ENCODE measurements around the gene MYO7A.

MYO7A gene

DNA sequence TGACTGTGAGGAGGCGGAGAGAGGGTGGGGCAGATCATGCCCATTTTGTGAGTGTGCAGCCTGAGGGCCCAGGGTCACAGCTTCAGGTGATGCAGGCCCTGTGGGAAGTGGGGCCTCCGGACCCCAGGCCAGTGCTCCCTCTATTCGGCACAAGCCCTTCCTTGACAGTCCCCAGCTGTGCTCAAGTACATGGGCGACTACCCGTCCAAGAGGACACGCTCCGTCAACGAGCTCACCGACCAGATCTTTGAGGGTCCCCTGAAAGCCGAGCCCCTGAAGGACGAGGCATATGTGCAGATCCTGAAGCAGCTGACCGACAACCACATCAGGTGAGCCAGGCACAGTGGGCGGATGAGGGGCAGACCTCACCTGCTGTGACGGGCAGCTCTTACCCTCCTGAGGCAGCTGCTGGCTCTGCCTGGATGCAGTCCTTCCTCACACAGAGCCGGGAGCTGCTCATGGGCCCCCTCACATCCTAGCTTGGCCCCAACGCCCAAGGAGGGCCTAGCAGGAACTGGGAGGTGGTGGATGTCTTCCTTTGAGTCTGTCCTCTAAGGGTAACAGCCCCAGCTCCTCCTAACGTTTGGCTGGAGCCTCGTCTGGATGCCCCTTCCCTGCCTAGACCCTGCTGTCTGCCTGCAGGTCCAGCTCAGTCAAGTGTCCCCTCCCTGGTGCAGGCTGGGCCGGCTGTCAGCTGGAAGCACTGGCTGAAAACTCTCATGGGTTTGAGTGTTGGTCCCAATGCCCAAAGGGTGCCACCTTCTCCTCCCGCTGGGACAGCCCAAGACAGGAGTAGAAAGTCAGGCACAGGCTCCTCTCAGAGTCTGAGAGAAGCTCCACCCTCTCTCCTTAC, 76.1 kb downstream of the MYO7A start:
- no peak for DNase-seq

DNA sequence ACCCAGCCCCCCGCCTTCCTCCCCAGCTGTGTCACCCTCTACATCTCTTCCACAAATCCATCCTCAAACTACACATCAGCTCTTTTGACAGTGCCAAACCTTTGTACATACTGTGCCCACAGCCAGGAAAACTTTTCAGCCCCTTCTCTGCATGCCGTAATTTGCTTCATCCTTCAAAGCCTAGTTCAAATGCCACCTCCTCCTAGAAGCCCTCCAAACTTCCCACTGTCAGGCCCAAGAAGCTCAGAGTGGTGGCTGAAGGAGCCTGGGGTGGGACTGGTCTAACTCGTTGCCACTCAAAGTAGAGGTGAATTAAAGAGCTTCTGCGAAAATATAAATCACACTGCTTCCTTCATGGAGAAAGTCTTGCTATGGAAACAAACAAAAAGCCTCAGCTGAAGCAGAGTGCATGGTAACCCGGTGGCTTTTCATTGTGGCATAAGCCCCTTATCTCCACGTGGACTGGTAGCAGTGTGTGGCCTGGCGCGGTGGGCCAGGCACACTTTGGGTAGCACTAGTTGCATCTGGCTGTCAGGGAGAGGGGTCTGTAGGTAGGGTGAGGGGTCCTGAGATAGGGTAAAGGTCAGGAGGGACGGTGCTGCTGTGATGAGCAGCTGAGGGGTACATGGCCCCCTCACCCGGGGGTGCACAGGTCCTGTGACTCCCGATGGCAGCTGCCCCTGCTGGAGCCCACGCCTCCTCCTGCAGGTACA, 76.9 kb downstream of the MYO7A start:
- DNase-seq: no peak

DNA sequence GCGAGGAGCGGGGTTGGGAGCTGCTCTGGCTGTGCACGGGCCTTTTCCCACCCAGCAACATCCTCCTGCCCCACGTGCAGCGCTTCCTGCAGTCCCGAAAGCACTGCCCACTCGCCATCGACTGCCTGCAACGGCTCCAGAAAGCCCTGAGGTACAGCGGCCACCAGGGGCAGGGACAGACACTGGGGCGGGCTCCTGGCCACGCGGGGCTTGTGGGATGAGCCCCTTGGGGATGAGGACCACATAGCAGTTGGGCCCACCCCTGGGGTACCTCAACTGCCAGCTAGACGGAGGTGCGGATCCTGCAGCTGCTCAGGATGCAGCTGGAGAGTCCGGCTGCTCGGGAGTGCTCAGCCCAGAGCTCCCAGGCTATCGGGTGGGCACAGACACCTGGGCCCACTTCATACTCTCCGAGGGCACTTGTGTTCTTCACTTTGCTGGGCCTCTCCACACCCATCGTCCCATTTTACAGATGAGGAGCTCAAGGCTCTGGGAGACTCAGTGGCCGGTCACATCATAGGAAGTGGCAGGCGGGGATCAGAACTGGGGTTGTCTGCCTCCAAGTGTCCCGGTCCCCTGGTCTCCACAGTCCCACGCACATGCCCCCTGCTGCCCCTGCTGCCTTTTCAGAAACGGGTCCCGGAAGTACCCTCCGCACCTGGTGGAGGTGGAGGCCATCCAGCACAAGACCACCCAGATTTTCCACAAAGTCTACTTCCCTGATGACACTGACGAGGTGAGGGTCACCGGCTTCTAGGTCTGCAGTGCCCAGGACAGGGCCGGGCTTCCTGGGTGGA, 77.6 kb downstream of the MYO7A start:
- no peak for DNase-seq

DNA sequence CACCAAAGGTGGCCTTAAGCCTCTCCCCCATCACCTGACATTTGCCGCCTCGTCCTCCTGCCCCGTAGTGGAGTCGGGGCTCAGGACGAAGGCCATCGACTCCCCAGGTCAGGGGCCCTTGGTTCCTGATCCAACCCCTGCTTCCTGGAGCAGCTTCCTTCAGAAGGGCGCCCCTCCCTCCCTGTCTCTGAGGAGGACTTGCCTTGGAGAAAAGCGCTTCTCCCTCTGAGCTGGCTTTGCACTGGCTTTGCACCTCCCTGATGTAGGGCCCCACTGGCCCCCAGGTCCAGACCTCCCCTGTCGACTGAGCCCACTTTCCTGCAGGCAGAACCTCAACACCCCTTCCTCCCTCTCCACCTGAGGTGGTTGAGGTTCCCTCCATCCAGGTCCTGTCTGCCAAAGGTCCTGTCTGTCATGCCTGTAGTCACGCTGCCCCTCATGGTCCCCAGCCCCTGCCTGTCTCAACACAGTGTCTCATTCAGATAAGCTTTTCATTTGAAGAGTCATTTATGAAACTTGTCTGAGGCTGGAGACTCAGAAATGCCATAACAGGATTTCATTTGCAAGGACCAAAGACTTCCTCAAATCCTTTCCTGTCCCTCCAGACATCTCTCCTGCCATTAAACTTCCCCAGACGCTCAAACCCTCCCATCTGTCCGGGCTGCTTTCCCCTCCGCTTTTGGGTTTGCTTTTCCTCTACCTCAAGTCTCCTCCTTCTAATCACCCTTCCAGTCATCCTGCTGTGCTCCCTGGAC, 78.4 kb downstream of the MYO7A start:
- DNase-seq: no peak

DNA sequence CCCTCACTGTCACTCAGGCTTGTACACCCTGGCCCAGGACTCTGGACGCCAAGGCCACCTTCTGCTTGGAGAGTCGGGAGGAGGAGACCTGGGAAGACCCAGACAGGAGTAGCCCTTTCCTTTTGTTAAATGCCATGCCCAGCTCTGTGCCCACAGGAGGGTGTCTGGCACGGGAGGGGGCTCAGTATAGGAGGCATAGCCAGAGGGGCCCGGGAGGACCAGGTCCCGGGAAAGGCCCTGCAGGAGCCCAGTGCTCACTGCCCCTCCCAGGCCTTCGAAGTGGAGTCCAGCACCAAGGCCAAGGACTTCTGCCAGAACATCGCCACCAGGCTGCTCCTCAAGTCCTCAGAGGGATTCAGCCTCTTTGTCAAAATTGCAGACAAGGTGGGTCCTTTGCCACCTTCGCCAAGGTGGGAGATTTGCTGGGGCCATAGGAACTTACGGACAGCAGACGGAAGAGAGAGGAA, 79.0 kb downstream of the MYO7A start:
- DNase-seq: no peak

DNA sequence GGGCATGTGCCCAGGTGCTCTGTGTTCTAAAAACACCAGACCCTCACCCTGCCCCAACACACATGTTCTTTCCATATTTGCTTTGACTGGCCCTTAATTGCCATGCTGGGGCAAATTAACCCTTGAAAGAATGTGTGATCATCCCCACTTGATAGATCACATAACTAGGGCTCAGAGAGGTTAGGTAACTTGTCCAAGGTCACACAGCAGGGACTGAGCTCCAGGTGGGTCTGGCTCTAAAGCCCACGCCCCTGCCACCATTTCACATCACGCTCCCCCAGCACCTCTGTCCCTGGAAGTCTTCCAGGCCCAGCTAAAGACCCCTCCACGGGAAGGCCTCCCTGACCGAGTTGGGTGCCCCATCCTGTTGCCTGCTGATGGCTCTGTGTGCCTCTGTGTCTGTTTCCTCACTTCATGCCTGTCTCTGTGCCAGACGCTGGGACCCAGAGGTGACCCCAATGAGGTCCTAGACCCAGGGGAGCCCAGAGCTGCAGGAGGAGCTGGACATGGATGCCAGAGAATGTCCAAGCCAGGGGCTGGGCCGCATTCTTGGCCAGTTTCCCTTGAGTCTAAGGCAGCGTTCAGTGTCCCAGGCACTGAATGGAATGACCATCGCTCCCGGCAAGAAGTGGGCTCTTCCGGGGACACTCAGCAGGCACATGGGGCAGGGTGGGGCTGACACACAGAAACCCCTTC, 79.7 kb downstream of the MYO7A start:
- DNase-seq: no peak

DNA sequence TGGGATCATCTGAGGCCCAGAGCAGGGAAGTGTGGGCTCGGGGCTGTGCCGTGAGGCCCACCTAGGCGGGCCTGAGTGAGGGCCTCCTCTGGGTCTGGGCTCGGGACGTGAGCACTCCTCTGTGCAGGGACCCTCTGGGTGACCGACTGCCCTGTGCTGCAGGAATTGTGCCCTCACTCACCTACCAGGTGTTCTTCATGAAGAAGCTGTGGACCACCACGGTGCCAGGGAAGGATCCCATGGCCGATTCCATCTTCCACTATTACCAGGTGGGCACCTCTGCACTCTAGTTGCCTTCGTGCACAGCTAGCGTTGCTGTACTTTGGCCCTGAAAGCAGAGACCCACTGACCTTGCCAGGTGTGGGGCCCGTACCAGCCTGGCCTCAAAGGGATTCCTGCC, 80.5 kb downstream of the MYO7A start:
- no peak for DNase-seq

DNA sequence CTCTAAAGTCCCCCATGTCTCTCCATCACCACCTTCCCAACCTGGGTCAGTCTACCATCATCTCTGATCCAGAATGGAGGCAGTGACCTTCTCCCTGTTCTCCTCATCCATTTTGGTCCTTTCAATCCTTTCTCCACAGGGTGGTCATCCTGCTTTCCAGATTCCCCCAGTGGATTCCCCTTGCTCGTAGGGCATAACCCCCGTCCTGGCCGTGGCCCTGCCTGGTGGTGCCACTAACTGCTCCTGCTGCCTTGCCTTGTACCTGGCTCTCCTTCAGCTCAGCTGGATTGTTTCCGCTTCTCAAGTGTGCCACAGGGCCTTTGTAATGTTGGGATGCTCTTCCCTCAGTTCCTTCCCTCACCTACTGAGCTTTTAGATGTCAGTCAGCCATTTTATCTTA, 81.6 kb downstream of the MYO7A start:
- DNase-seq: no peak

DNA sequence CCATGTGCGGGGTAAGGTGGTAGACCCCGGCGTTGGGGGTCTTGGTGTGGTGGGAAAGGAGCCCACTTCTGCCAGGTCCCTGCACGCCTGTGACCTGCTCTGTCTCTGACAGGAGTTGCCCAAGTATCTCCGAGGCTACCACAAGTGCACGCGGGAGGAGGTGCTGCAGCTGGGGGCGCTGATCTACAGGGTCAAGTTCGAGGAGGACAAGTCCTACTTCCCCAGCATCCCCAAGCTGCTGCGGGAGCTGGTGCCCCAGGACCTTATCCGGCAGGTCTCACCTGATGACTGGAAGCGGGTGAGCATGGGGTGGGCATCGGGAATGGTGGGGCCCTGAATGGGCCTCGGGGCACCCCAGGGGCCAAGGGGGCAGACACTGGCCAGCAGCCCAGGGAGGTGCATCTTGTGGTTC, 83.0 kb downstream of the MYO7A start:
- DNase-seq: no peak

DNA sequence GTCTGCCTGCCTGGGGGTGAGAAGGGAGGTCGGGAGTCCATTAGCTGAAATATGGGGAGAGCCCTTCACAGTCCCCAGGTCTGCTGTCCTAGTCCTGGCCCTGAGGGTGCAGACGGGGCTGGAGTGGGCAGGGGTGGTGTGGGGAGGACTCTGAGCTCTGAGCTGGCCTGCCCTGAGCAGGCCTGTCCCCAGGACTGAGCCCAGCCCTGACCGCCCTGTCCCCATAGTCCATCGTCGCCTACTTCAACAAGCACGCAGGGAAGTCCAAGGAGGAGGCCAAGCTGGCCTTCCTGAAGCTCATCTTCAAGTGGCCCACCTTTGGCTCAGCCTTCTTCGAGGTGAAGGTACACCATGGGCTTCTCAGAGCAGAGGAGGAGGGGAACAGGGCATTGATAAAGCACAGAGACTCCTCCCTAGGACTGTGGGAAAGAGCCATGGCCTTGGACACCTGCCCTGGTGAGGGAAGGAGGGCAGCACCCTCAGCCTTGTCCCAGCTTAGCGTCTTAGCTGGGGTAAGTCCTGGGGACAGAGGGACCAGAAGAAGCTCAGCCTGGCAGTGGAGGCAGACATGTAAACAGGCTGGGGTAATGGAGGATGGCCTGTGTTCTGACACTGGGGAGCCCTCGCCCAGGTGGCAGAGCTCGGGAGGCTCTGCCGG, 83.7 kb downstream of the MYO7A start:
- no peak for DNase-seq

DNA sequence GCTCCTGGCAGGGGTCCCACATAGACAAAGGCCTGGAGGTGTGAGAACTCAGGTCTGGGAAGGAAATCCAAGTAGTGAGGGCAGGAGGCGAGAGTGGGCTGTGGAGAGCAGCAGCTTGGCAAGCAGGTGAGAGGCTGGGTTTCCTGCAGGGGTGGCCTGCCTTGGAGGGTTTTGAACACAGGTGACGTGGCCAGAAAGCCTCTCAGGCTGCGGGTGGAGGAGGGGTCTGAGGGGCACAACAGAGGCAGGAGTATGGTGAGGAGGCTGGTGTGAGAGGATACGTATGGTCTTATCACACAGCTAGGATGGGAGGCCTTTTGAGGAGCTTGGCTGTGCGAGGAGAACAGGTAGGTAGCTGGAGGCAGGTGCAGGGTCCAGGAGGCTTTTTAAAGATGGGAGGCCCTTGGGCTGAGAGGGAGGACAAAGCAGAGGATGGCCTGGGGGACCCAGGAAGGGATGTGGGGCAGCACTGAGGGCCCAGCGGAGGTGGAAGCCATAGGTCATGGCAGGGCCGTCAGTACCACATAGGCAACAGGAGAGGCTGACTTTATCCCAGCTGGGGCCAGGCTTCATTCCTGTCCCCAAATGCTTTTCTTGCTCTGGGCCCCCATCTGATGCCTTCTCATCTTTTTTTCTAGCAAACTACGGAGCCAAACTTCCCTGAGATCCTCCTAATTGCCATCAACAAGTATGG, 84.4 kb downstream of the MYO7A start:
- DNase-seq: no peak

DNA sequence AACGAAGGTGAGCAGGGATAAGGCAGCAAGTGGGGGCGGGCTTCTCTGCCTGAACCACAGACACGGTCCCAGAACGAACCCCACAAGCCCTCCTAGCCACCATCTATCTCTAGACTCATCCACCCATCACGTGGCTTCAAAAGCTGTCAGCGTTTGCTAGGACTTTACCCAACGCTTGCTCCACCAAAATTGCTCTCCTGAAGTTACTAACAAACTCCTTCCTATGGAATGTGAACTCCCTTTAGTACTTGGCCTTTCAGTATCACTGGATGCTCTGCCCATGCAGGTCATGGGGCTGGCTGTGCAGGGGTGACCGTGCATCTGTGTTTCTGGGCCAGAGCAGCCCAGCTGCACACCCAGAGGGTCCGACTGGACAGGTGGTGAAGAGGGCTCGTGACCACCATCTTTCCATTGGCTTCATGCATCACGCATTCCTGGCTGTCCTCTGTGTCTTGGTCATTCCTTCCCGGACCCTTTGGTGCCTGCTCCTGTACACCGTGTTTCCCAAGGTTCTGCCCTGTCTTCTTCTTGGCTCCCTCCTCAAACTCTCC, 85.1 kb downstream of the MYO7A start:
- DNase-seq: no peak

DNA sequence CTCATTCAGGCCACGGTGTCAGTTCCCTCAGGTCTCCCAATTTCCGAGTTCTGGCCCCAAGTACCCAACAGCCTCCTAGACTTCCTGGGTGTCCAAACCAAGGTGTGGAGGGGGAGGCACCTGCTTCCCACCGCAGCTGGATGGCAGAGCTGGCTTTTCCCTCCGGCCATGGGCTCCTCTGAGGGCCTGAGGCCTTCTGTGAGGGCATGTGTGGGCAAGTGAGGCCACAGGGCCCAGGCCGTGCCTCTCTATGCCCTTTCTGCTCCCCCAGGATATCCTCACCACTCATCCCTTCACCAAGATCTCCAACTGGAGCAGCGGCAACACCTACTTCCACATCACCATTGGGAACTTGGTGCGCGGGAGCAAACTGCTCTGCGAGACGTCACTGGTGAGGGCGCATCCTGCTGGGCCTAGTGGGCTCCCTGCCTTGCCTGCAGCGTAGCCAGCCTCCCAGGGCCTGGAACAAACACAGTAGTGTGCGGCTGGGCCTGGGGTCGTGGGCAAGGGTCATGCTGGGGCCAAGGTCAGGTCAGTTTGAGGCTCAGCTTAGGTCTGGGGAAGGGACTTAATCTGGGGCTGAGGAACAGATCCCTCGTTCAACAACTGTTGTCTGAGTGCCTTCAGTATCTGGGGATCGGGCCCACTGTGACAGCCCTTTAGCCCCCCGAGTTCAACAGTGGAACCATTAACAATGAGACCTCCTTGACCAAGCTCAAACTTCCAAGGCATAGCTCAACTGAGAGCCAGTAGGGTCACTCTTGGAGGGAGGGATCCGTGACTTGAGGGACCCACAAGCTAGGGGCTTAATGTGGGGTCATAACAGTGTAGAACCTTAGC, 85.8 kb downstream of the MYO7A start:
- DNase-seq: no peak

DNA sequence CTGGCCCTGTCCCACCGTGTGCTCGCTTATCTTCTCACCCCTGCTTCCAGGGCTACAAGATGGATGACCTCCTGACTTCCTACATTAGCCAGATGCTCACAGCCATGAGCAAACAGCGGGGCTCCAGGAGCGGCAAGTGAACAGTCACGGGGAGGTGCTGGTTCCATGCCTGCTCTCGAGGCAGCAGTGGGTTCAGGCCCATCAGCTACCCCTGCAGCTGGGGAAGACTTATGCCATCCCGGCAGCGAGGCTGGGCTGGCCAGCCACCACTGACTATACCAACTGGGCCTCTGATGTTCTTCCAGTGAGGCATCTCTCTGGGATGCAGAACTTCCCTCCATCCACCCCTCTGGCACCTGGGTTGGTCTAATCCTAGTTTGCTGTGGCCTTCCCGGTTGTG, 86.5 kb downstream of the MYO7A start:
- DNase-seq: no peak

DNA sequence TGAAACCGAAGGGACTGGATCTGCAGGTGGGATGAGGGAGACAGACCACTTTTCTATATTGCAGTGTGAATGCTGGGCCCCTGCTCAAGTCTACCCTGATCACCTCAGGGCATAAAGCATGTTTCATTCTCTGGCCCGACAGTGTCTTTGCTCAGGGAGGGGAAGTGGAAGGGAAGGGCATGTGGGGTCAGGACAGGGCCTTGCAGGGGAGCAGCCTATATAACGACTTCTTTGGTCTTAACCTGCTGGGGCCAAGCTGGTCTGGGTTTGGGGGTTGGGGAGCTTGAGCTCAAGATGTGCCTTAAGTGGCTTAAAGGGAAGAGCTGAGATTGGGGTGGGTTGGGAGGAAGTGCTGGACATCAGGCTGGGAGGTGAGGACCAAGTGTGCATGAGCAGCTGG, 87.1 kb downstream of the MYO7A start:
- no peak for DNase-seq

DNA sequence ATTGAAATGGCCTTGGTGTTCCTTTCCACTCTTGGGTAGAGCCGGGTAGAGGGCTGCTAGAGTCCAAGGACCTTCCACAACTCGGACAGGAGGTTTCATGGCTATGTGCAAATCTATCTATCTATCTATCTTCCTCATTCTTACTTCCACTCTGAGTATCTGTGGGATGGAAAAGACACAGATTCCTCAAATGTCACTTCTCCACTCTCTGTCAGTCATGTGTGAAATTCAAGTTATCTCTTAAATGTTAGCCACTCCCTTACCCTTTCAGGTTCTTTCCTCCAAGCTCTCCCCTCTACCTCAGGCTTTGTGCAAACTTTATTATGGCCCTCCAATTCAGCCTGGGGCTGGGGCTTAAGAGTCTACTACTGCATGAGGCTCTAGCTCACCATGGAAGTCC, 89.1 kb downstream of the MYO7A start:
- DNase-seq: no peak

DNA sequence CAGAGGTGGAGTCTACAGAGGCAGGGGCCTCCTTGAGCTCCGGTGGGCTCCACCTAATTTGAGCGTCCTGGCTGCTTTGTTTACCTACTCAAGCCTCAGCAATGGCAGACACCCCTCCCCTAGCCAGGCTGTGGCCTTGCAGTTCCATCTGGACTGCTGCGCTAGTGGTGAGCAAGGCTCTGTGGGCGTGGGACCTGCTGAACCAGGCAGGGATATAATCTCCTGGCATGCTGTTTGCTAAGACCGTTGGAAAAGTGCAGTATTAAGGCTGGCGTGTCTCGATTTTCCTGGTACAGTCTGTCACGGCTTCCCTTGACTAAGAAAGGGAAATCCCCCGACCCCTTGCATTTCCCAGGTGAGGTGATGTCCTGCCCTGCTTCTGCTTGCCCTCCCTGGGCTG, 95.8 kb downstream of the MYO7A start:
- no peak for DNase-seq

DNA sequence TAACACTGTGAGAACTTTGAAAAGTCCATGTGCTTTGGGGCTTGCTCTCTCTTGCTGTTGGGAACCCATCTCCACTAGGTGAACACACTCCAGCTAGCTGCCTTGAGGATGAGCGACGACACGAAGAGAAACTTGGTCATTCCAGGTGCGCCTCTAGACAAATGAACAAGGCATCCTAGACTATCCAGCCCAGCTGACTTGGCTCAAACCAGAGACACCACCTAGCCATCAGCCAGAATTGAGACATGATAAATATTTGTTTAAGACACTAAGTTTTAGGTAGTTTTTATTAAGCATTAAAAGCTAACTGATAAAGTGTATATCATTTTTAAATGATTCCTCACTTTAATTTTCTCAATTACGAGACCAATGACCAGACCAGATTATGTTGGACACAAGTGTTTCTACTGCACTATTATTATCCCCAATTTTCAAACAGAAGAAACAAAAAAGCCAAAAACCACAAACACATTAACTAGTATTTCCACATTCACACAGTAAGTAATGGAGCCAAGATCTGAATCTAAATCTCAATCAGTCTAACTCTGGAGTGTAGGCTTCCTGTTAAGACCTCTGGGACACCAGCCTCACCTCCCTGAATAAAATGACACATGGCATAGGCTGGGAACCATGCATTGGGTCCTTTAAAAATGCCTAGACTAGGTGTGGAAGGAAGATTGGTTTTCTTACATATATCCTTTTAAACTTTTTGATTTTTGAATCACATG, 103.0 kb downstream of the MYO7A start:
- no peak for DNase-seq

DNA sequence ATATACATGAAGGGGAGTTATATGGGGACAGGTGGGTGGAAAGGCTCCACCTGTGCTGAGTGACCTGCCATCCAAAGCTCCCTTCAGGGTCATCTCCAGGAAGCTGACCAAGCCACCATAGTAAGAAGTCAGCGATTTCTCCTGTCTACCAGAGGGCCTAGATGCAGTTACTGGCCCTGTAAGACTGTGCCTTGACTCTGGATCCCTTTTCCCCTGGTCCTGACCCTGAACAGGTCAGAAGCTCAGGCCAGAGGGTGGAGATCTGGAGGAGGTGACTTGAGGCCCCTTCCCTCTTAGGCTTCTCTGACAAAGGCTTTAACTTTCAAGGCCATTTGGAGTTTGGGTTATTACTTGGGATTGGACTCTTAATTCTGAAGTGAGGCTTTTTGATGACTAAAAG, 103.8 kb downstream of the MYO7A start:
- DNase-seq: no peak

All from NCI-H524 treated with DMSO at 0.1 percent for 48 hours (cell line).